ENCODE data around the gene ZCWPW1. TPM values are rescaled to one million over a fixed set of nuclear protein-coding genes. Genes with fewer than 3 reads are reported as not detected.

The ZCWPW1 gene
- total RNA-seq, 6 experiments from 2014 or later = 0.86 to 5.7 (median 2.7) TPM

GRCh38 chr7:100372256-100372655 lies 56.2 kb downstream of the ZCWPW1 start:
- Histone ChIP-seq H3K4me1 (no peaks in the 10 kb centered on the region), H3K4me3 (no peak overlapping the region), H3K9me3 (no peaks in the 10 kb centered on the region), H3K27me3 (no peaks in the 10 kb centered on the region), H3K27ac (peak overlapping the region; percentile 21 to 70 (median 59)), H3K36me3 (no peaks in the 10 kb centered on the region)
- peak; percentile 10 to 42 (median 30) for ATAC-seq
- no peak for TF ChIP-seq CTCF (IDR thresholded peaks at IDR 0.05)
- no peak for DNase-seq
- intact Hi-C loops (cut with DNase I) = no loop called here
- WGBS (ENCODE audit: insufficient coverage, low coverage, low lambda C conversion rate, missing lambda C conversion rate) = 80% methylated on average over 1 of the region's 8 CpGs

- TF ChIP-seq POLR2A (IDR thresholded peaks at IDR 0.05) (no peak), CTCF (IDR thresholded peaks at IDR 0.05) (no peak)
- Histone ChIP-seq H3K4me1 (no peaks in the 10 kb centered on the region), H3K27ac (peak overlapping the region in 1 of 3 donors; percentile 70), H3K27me3 (no peaks in the 10 kb centered on the region), H3K9me3 (no peaks in the 10 kb centered on the region), H3K4me3 (no peak overlapping the region), H3K36me3 (no peaks in the 10 kb centered on the region)
- ATAC-seq (no peak), DNase-seq (no peak)
- WGBS (ENCODE audit: insufficient coverage, low coverage, low lambda C conversion rate, missing lambda C conversion rate) = no CpG with 5 or more reads among the region's 7 CpGs
- intact Hi-C loops (cut with DNase I) = no loop called here
These were observed 56.8 kb downstream of the ZCWPW1 start for GRCh38 chr7:100371561-100372171.

- intact Hi-C loops (cut with DNase I) = no loop called here
- no peak overlapping the region for H3K4me3 ChIP-seq
- no peak for TF ChIP-seq CTCF (IDR thresholded peaks at IDR 0.05)
- TF ChIP-seq POLR2A (IDR thresholded peaks at IDR 0.05) = no peak
- DNase-seq (no peak), ATAC-seq (no peak)
- no peaks in the 10 kb centered on the region for H3K27me3 ChIP-seq
- no peaks in the 10 kb centered on the region for H3K4me1 ChIP-seq
- WGBS (ENCODE audit: insufficient coverage, low coverage, low lambda C conversion rate, missing lambda C conversion rate) = 95% methylated on average over 4 of the region's 6 CpGs
- H3K9me3 ChIP-seq = no peaks in the 10 kb centered on the region
- no peaks in the 10 kb centered on the region for H3K36me3 ChIP-seq
- no peak overlapping the region for H3K27ac ChIP-seq
These were observed 57.8 kb downstream of the ZCWPW1 start for GRCh38 chr7:100370746-100371145.

GRCh38 chr7:100370303-100370702 lies 58.2 kb downstream of the ZCWPW1 start:
- H3K27me3 ChIP-seq = no peaks in the 10 kb centered on the region
- no peak for TF ChIP-seq POLR2A (IDR thresholded peaks at IDR 0.05)
- no peak for TF ChIP-seq CTCF (IDR thresholded peaks at IDR 0.05)
- H3K36me3 ChIP-seq = no peaks in the 10 kb centered on the region
- H3K27ac ChIP-seq = peak overlapping the region in 1 of 3 donors; percentile 66
- 20% methylated on average over 1 of the region's 4 CpGs for WGBS (ENCODE audit: insufficient coverage, low coverage, low lambda C conversion rate, missing lambda C conversion rate)
- no peaks in the 10 kb centered on the region for H3K4me1 ChIP-seq
- DNase-seq (no peak), ATAC-seq (no peak)
- intact Hi-C loops (cut with DNase I) = no loop called here
- no peak overlapping the region for H3K4me3 ChIP-seq
- H3K9me3 ChIP-seq = no peaks in the 10 kb centered on the region
